GM20431 (cell line): ENCODE data around the gene TRIM36.

Source experiments
- in situ Hi-C: fragments of 300-500 bp; cut with MseI, MboI; formaldehyde crosslinking; loops from one replicate; pipeline ENCODE4 v1.15.0; 2020; ENCODE audit warnings: low sequenced_read_pairs; ENCODE audit not compliant: unreplicated experiment

Gene TRIM36

GRCh38 chr5:115084246-115084793 lies 85.4 kb downstream of the TRIM36 start:
- in situ Hi-C loops, result no loop called here

- in situ Hi-C loops, result no loop called here
These were observed 89.6 kb downstream of the TRIM36 start for GRCh38 chr5:115079924-115080623.
